Vagina (tissue), 2 donors: ENCODE data around the gene ATP8B1.

Source experiments
- POLR2A ChIP-seq, 2 donors: fragments of 450-650 bp; IDR thresholded peaks; one replicate each; pipeline ENCODE4 v1.6.1; 2017; ENCODE audit warnings: antibody characterized with exemption in 2 of 2, mild to moderate bottlenecking in 2 of 2, moderate library complexity in 2 of 2
- TF ChIP-seq, protein P1 (sequence below), 3 experiments: fragments of 450-650 bp in 2 of 3; fragments of 200-600 bp in 1 of 3; sonication (generic) in 1 of 3; IDR thresholded peaks; one replicate each; pipeline ENCODE4 v1.5.1; 2017 to 2019; ENCODE audit warnings: antibody characterized with exemption in 3 of 3, mild to moderate bottlenecking in 2 of 3, moderate library complexity in 2 of 3

DNA sequence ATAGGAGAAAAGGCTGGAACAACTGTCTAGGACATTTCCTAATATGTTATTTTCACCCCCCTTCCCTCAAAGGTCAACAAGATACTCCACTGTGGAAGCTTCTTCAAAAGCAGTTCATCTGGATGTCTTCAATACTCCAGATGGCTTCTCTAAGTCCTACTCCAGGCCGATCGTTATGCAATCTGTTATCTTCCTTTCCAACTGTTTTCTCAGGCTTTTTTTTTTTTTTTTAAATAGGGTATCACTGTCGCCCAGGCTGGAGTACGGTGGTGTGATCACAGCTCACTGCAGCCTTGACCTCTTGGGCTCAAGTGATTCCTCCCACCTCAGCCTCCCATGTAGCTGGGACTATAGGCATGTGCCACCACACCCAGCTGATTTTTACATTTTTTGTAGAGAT is 26.3 kb downstream of the ATP8B1 start:
- no peak for TF ChIP-seq POLR2A (IDR thresholded peaks at IDR 0.05)
- TF ChIP-seq, protein P1, sequence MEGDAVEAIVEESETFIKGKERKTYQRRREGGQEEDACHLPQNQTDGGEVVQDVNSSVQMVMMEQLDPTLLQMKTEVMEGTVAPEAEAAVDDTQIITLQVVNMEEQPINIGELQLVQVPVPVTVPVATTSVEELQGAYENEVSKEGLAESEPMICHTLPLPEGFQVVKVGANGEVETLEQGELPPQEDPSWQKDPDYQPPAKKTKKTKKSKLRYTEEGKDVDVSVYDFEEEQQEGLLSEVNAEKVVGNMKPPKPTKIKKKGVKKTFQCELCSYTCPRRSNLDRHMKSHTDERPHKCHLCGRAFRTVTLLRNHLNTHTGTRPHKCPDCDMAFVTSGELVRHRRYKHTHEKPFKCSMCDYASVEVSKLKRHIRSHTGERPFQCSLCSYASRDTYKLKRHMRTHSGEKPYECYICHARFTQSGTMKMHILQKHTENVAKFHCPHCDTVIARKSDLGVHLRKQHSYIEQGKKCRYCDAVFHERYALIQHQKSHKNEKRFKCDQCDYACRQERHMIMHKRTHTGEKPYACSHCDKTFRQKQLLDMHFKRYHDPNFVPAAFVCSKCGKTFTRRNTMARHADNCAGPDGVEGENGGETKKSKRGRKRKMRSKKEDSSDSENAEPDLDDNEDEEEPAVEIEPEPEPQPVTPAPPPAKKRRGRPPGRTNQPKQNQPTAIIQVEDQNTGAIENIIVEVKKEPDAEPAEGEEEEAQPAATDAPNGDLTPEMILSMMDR (IDR thresholded peaks at IDR 0.05): no peak
